PC-3 (cell line): ENCODE data around the gene LGI1.

Source experiments
- EZH2 ChIP-seq: fragments of 300-600 bp; sonication (generic); IDR thresholded peaks from one replicate; pipeline ENCODE4 v1.6.1; 2017; ENCODE audit warnings: antibody characterized with exemption, mild to moderate bottlenecking, low read length; ENCODE audit not compliant: unreplicated experiment
- EZH2phosphoT487 ChIP-seq: fragments of 300-600 bp; sonication (generic); IDR thresholded peaks from 2 replicates; pipeline ENCODE4 v1.6.1; 2018; ENCODE audit warnings: mild to moderate bottlenecking, antibody characterized with exemption, low read length, borderline replicate concordance
- TF ChIP-seq, protein P1 (sequence below): fragments of 300-600 bp; sonication (generic); conservative IDR thresholded peaks from 2 replicates; pipeline ENCODE4 v1.5.1; 2017; ENCODE audit warnings: antibody characterized with exemption, low read depth, mild to moderate bottlenecking, low read length

- TF ChIP-seq, protein P1, sequence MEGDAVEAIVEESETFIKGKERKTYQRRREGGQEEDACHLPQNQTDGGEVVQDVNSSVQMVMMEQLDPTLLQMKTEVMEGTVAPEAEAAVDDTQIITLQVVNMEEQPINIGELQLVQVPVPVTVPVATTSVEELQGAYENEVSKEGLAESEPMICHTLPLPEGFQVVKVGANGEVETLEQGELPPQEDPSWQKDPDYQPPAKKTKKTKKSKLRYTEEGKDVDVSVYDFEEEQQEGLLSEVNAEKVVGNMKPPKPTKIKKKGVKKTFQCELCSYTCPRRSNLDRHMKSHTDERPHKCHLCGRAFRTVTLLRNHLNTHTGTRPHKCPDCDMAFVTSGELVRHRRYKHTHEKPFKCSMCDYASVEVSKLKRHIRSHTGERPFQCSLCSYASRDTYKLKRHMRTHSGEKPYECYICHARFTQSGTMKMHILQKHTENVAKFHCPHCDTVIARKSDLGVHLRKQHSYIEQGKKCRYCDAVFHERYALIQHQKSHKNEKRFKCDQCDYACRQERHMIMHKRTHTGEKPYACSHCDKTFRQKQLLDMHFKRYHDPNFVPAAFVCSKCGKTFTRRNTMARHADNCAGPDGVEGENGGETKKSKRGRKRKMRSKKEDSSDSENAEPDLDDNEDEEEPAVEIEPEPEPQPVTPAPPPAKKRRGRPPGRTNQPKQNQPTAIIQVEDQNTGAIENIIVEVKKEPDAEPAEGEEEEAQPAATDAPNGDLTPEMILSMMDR = no peak
- TF ChIP-seq EZH2 (no peak), EZH2phosphoT487 (no peak)
Measured at GRCh38 chr10:93768892-93769291, 11.2 kb downstream of the LGI1 start.
